Vagina (tissue), 2 donors: Measurements from ENCODE around the gene WDR76.

Experiments
- CTCF ChIP-seq, 3 experiments: fragments of 450-650 bp in 2 of 3; fragments of 200-600 bp in 1 of 3; sonication (generic) in 1 of 3; IDR thresholded peaks; one replicate each; pipeline ENCODE4 v1.5.1; 2017 to 2019; ENCODE audit warnings: antibody characterized with exemption in 3 of 3, mild to moderate bottlenecking in 2 of 3, moderate library complexity in 2 of 3
- POLR2A ChIP-seq, 2 donors: fragments of 450-650 bp; IDR thresholded peaks; one replicate each; pipeline ENCODE4 v1.6.1; 2017; ENCODE audit warnings: antibody characterized with exemption in 2 of 2, mild to moderate bottlenecking in 2 of 2, moderate library complexity in 2 of 2

- TF ChIP-seq CTCF (IDR thresholded peaks at IDR 0.05): no peak
- TF ChIP-seq POLR2A (IDR thresholded peaks at IDR 0.05): no peak
Observed at GRCh38 chr15:43808960-43809678, 17.7 kb upstream of the WDR76 start.
